GM12873 (cell line): ENCODE measurements around the gene GPC6.

Source experiments
- CTCF ChIP-seq: IDR thresholded peaks from 2 replicates; pipeline ENCODE4 v1.5.1; 2012; ENCODE audit warnings: low read depth, mild to moderate bottlenecking, moderate library complexity, low read length, control low read depth; ENCODE audit not compliant: insufficient read depth; ENCODE audit errors: missing control alignments

The GPC6 gene

GRCh38 chr13:94263038-94263437, 1036.4 kb downstream of the GPC6 start:
- no peak for TF ChIP-seq CTCF

- TF ChIP-seq CTCF, result no peak
Measured at GRCh38 chr13:94267581-94268366, 1041.2 kb downstream of the GPC6 start.

- no peak for TF ChIP-seq CTCF
Measured at GRCh38 chr13:94268661-94269060, 1042.1 kb downstream of the GPC6 start.

DNA sequence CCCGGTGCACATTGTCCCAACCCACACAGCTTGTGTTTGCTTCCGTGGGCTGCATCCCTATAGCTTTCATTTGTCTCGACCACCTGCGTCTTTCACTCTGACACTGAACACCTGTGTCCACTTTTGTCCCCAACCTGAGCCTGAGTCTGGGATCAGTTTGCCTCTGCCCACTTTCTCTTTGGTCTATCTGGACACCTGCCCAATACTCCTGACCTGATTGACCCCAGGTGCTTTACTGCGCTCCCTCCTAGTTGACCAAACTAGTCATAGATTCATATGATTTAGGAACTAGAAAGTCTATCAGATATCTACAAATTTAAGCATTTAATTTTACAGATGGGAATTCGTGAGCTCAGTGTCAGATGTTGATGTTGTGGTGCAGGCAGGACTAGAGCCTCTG, 1043.0 kb downstream of the GPC6 start:
- TF ChIP-seq CTCF, result no peak

- TF ChIP-seq CTCF, result no peak
Measured at GRCh38 chr13:94270556-94270955, 1043.9 kb downstream of the GPC6 start.

GRCh38 chr13:94272038-94272437, 1045.4 kb downstream of the GPC6 start:
- no peak for TF ChIP-seq CTCF

GRCh38 chr13:94280349-94280748, 1053.7 kb downstream of the GPC6 start:
- no peak for TF ChIP-seq CTCF
